Brain microvascular endothelial cell (primary cell): ENCODE measurements around the gene ICOSLG.
"Not testable (repeated sequence)": the region's sequence is repeated elsewhere in the genome, so short reads cannot be mapped to it uniquely, and the experiment has no call there.

Source experiments
- DNase-seq: peaks from one replicate; pipeline ENCODE4 v3.0.0-alpha.2; 2020
- H3K27ac ChIP-seq: fragments of 250-450 bp; sonication (Bioruptor Pico); 2 replicates; pipeline ENCODE4 v1.5.1; 2020; ENCODE audit warnings: mild to moderate bottlenecking, moderate library complexity
- H3K27me3 ChIP-seq: fragments of 250-450 bp; sonication (Bioruptor Pico); replicated peaks from 2 replicates; pipeline ENCODE4 v1.5.1; 2020; ENCODE audit warnings: mild to moderate bottlenecking
- H3K36me3 ChIP-seq: fragments of 250-450 bp; sonication (Bioruptor Pico); replicated peaks from 2 replicates; pipeline ENCODE4 v1.5.1; 2020; ENCODE audit warnings: mild to moderate bottlenecking
- H3K4me3 ChIP-seq: 2 replicates; pipeline ENCODE4 v1.5.1; 2011; ENCODE audit warnings: low read depth, mild to moderate bottlenecking, control low read depth, low read length, moderate library complexity
- CTCF ChIP-seq: IDR thresholded peaks from 2 replicates; pipeline ENCODE4 v1.5.1; 2011; ENCODE audit warnings: low read depth, mild to moderate bottlenecking, moderate library complexity, low read length, control low read depth, inconsistent platforms; ENCODE audit errors: missing control alignments
- in situ Hi-C: cut with HindIII; loops from 2 replicates; pipeline ENCODE4 v1.10.0; 2017; ENCODE audit warnings: low sequenced_read_pairs, low pct_ligation_motif_present

Gene ICOSLG

GRCh38 chr21:44255511-44255981 is 14.8 kb upstream of the ICOSLG start:
- H3K27me3 ChIP-seq: no peaks in the 10 kb centered on the region
- H3K36me3 ChIP-seq: no peaks in the 10 kb centered on the region
- H3K27ac ChIP-seq: no peak overlapping the region
- no peak for DNase-seq
- no peak overlapping the region for H3K4me3 ChIP-seq
- TF ChIP-seq CTCF: no peak
- in situ Hi-C loops: no loop called here

- Histone ChIP-seq H3K27me3 (no peaks in the 10 kb centered on the region), H3K36me3 (no peaks in the 10 kb centered on the region), H3K4me3 (no peak overlapping the region), H3K27ac (no peak overlapping the region)
- DNase-seq: no peak
- TF ChIP-seq CTCF: no peak
- in situ Hi-C loops: no loop called here
Observed at GRCh38 chr21:44253832-44254710, 13.3 kb upstream of the ICOSLG start.

- H3K4me3 ChIP-seq, DNase-seq, H3K36me3 ChIP-seq, H3K27ac ChIP-seq, H3K27me3 ChIP-seq, in situ Hi-C loops: not testable (repeated sequence)
Observed at GRCh38 chr21:44249204-44250037, 8.7 kb upstream of the ICOSLG start.

GRCh38 chr21:44247904-44248303 is 7.2 kb upstream of the ICOSLG start:
- H3K27ac ChIP-seq, H3K36me3 ChIP-seq, H3K27me3 ChIP-seq, DNase-seq, H3K4me3 ChIP-seq, in situ Hi-C loops: not testable (repeated sequence)

- H3K27me3 ChIP-seq, H3K4me3 ChIP-seq, H3K36me3 ChIP-seq, in situ Hi-C loops, DNase-seq, H3K27ac ChIP-seq: not testable (repeated sequence)
Observed at GRCh38 chr21:44243980-44244379, 3.2 kb upstream of the ICOSLG start.

GRCh38 chr21:44241281-44241680 is 538 bp upstream of the ICOSLG start:
- H3K36me3 ChIP-seq, DNase-seq, in situ Hi-C loops, H3K27ac ChIP-seq, H3K4me3 ChIP-seq, H3K27me3 ChIP-seq: not testable (repeated sequence)

- DNase-seq, in situ Hi-C loops, H3K4me3 ChIP-seq, H3K36me3 ChIP-seq, H3K27me3 ChIP-seq, H3K27ac ChIP-seq: not testable (repeated sequence)
Observed at GRCh38 chr21:44240353-44240752, 390 bp downstream of the ICOSLG start.

GRCh38 chr21:44229561-44229960 is 11.2 kb downstream of the ICOSLG start:
- H3K27me3 ChIP-seq, H3K4me3 ChIP-seq, DNase-seq, in situ Hi-C loops, H3K27ac ChIP-seq, H3K36me3 ChIP-seq: not testable (repeated sequence)

GRCh38 chr21:44228109-44228508 is 12.6 kb downstream of the ICOSLG start:
- H3K36me3 ChIP-seq, H3K27me3 ChIP-seq, in situ Hi-C loops, DNase-seq, H3K4me3 ChIP-seq, H3K27ac ChIP-seq: not testable (repeated sequence)

GRCh38 chr21:44227614-44228013 is 13.1 kb downstream of the ICOSLG start:
- H3K27me3 ChIP-seq, in situ Hi-C loops, H3K36me3 ChIP-seq, DNase-seq, H3K4me3 ChIP-seq, H3K27ac ChIP-seq: not testable (repeated sequence)

GRCh38 chr21:44225605-44226004 is 15.1 kb downstream of the ICOSLG start:
- DNase-seq, H3K27ac ChIP-seq, H3K4me3 ChIP-seq, in situ Hi-C loops, H3K27me3 ChIP-seq, H3K36me3 ChIP-seq: not testable (repeated sequence)

GRCh38 chr21:44223334-44223733 is 17.4 kb downstream of the ICOSLG start:
- in situ Hi-C loops, H3K4me3 ChIP-seq, DNase-seq, H3K36me3 ChIP-seq, H3K27ac ChIP-seq, H3K27me3 ChIP-seq: not testable (repeated sequence)
